GM12801 (cell line): Measurements from ENCODE around the gene JAM3.

Experiments used
- TF ChIP-seq, protein P1 (sequence below): IDR thresholded peaks from one replicate; pipeline ENCODE4 v1.5.1; 2011; ENCODE audit warnings: control low read depth; ENCODE audit not compliant: insufficient read length; ENCODE audit errors: extremely low read depth

JAM3 gene

DNA sequence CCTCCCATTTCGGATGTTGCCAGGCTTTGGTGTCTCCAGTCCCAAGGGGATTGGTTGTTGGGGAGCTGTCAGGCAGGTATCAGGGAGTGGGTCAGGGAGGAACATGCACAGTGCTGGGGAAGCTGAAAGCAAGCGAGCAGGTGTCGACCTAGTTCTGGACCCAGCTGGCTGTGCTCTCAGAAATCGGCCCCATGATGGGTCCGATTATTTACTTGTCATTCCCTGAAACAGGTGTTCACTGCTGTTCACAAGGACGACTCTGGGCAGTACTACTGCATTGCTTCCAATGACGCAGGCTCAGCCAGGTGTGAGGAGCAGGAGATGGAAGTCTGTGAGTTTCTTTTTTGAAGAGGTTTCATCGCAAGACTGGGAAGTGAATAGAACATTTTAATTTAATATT is 76.8 kb downstream of the JAM3 start:
- TF ChIP-seq, protein P1, sequence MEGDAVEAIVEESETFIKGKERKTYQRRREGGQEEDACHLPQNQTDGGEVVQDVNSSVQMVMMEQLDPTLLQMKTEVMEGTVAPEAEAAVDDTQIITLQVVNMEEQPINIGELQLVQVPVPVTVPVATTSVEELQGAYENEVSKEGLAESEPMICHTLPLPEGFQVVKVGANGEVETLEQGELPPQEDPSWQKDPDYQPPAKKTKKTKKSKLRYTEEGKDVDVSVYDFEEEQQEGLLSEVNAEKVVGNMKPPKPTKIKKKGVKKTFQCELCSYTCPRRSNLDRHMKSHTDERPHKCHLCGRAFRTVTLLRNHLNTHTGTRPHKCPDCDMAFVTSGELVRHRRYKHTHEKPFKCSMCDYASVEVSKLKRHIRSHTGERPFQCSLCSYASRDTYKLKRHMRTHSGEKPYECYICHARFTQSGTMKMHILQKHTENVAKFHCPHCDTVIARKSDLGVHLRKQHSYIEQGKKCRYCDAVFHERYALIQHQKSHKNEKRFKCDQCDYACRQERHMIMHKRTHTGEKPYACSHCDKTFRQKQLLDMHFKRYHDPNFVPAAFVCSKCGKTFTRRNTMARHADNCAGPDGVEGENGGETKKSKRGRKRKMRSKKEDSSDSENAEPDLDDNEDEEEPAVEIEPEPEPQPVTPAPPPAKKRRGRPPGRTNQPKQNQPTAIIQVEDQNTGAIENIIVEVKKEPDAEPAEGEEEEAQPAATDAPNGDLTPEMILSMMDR: no peak

DNA sequence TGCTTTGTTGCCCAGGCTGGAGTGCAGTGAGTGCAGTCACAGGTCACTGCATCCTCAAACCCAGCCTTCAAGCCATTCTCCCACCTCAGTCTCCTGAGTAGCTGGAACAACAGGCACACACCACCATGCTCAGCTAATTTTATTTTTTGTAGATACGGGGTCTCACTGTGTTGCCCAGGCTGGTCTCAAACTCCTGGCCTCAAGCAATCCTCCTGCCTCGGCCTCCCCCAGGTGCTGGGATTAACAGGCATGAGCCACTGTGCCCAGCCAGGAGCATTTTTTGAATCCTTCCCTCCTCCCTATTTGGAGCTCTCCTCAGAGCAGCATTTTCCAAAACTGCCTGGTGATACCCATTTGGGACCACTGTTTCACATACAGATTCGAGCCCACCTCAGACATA is 77.7 kb downstream of the JAM3 start:
- TF ChIP-seq, protein P1: no peak

DNA sequence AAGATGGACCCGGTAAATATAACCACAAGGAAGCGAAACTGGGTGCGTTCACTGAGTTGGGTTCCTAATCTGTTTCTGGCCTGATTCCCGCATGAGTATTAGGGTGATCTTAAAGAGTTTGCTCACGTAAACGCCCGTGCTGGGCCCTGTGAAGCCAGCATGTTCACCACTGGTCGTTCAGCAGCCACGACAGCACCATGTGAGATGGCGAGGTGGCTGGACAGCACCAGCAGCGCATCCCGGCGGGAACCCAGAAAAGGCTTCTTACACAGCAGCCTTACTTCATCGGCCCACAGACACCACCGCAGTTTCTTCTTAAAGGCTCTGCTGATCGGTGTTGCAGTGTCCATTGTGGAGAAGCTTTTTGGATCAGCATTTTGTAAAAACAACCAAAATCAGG is 80.5 kb downstream of the JAM3 start:
- TF ChIP-seq, protein P1: no peak

DNA sequence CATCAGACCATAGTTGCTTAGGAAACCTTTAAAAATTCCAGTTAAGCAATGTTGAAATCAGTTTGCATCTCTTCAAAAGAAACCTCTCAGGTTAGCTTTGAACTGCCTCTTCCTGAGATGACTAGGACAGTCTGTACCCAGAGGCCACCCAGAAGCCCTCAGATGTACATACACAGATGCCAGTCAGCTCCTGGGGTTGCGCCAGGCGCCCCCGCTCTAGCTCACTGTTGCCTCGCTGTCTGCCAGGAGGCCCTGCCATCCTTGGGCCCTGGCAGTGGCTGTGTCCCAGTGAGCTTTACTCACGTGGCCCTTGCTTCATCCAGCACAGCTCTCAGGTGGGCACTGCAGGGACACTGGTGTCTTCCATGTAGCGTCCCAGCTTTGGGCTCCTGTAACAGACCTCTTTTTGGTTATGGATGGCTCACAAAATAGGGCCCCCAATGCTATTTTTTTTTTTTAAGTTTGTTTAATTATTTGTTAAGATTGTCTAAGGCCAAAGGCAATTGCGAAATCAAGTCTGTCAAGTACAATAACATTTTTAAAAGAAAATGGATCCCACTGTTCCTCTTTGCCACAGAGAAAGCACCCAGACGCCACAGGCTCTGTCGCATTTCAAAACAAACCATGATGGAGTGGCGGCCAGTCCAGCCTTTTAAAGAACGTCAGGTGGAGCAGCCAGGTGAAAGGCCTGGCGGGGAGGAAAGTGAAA is 81.5 kb downstream of the JAM3 start:
- TF ChIP-seq, protein P1: no peak

DNA sequence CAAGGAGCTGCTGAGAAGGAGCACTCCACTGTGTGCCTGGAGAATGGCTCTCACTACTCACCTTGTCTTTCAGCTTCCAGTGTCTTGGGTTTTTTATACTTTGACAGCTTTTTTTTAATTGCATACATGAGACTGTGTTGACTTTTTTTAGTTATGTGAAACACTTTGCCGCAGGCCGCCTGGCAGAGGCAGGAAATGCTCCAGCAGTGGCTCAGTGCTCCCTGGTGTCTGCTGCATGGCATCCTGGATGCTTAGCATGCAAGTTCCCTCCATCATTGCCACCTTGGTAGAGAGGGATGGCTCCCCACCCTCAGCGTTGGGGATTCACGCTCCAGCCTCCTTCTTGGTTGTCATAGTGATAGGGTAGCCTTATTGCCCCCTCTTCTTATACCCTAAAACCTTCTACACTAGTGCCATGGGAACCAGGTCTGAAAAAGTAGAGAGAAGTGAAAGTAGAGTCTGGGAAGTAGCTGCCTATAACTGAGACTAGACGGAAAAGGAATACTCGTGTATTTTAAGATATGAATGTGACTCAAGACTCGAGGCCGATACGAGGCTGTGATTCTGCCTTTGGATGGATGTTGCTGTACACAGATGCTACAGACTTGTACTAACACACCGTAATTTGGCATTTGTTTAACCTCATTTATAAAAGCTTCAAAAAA is 82.3 kb downstream of the JAM3 start:
- TF ChIP-seq, protein P1: no peak

DNA sequence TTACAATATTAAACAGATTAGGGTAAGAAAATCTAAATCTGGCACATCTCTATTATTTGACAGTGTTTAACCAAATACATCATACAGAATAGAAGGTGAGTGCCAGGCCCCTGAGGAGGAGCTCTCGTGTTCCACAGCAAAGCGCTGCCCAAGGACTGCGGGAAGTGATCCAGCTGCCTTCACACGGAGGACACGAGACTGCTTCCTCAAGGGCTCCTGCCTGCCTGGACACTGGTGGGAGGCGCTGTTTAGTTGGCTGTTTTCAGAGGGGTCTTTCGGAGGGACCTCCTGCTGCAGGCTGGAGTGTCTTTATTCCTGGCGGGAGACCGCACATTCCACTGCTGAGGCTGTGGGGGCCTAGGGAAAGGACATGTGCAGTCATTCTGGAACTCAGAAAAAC is 83.8 kb downstream of the JAM3 start:
- TF ChIP-seq, protein P1: no peak

DNA sequence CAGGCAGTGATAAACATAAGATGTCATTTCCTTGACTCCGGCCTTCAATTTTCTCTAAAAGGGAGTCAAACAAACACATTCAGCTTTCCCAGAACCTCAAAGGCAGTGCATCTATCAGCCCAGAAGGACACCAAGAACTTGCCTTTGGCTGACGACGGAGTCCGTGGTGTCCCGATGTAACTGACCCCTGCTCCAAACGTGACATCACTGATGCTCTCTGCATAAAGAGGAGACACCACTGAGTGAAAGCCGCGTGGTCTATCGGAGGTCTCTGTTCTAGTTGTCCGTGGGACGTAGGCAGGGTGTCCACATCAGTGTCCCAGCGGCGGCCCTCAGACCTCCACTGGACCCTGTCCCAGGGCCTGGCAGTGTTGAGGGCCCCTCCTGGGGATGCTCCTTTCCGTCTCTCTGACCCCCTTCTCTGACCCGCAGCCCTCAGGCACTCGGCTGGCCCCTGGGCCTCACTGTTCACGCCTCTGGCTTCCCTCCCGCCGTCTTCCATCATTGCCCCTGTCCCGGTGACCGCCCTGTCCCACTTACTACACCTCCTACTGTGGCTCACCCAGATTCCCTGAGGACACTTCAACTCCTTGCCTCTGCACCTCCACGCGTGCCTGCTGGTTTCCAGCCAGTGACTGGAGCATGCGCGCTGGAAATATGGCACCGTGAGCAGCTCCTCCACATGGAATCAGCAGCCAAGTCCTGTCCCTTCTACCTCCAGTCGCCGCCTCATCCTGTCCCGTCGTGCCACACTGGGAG is 84.5 kb downstream of the JAM3 start:
- TF ChIP-seq, protein P1: no peak
